ENCODE results near the gene CD99L2.
A peak's percentile ranks its signal among the peaks of the same experiment; 100 is the strongest.

The CD99L2 gene

GRCh38 chrX:150792949-150793527, 105.4 kb downstream of the CD99L2 start:
- no peak for DNase-seq (ENCODE audit: low read depth in 3 of 3)

DNA sequence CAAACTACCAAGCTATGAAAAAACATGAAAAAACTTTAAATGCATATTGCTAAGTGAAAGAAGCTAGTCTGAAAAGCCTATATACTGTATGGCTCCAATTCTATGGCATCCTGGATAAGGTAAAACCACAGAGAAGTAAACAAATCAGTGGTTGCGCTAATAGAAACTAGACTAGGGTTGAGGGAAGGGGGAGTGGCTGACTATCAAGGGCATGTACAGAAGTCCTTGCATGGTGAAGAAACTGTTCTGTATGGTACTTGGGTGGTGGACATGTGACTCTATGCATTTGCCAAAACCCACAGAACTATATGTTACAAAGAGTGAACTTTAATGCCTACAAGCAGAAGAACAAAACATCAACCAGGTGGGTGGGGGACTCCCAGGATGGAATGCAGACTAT, 108.4 kb downstream of the CD99L2 start:
- no peak for DNase-seq (ENCODE audit: low read depth in 3 of 3)

GRCh38 chrX:150781677-150782076, 116.8 kb downstream of the CD99L2 start:
- DNase-seq (ENCODE audit: low read depth in 3 of 3): no peak

DNA sequence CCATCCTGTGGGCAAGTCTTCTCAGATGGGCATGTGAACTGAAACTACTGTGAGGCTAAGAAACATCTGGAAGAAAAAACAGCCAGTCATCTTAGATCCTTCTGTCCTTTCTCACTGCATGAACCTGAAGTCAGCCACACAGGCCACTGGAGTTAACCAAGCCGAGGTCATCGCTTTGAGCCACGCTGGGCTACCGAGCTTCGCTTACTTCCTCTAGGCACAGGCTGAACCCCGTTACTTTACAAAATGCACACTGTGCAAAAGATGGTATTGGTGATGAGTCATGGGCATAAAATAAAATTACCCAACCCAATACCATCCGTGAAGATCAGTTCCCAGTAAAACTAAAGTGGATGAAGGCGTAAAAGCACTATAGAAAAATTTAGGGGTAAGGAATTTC, 119.1 kb downstream of the CD99L2 start:
- no peak for DNase-seq (ENCODE audit: low read depth in 3 of 3)

DNA sequence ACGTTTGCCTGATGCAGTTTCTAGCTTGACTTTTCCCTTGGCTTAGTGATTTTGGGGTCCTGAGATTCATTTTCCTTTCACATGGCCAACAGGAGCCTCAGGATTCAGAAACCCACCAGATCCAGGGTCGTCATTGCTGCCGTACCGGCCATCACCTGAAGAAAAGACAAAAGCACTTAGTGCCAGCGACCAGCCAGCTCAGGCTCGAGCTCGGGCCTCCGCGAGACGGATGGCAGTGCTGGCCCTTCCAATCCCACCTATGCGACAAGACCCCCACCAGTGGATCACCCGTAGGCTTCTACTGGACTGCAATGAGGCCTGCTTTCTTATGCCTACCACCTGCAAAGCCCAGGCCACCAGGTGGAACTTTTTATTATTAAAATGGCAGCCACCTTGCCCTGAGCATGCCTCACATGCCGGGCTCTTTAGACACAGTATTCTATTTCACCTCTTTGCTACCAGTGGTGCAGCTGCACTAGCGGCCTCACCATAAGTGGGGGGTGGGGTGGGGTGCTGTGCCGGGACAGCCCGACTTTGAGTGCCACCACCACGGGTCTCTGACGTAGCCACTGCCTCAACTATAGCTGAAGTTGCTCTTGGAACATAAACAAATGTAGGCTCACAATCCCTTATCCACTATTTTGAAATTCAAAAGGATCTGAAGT, 121.0 kb downstream of the CD99L2 start:
- no peak for DNase-seq (ENCODE audit: low read depth in 3 of 3)

DNA sequence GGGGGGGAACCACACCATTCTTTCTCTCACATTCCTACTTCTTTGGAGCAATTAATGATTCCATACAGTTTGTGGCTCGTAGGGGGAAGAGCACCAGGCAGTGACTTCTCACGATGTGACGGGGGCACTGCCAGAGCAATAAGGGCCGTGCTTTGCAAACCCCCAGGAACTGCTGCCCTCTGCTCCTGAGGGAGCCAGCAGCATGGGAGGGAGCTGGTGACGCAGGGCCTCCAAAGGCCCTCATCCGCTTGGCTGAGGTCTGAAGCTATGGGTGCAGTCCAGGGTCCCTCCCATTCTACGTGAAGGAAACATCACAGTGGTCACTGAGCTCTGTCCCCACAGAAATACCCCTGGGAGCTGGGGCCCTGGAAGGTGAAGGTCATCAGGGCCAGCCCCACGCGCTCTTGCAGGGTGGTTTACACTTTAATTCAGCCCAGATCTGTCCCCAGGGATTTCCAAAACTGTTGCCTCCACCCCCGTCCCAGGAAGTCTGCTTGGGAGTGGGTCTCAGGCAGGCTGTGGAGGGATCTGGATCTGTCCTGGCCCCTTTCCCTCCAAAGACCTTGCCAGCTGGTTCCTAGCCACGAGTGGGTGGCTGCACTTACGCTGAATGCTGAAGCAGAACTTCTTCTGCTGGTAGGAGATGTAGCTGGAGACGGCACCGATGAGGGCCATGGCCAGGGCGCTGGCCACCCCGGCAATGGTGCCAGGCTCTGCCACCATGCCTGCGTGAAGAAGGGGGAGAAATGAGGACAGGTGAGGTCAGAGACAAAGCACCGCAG, 122.7 kb downstream of the CD99L2 start:
- no peak for DNase-seq (ENCODE audit: low read depth in 3 of 3)

DNA sequence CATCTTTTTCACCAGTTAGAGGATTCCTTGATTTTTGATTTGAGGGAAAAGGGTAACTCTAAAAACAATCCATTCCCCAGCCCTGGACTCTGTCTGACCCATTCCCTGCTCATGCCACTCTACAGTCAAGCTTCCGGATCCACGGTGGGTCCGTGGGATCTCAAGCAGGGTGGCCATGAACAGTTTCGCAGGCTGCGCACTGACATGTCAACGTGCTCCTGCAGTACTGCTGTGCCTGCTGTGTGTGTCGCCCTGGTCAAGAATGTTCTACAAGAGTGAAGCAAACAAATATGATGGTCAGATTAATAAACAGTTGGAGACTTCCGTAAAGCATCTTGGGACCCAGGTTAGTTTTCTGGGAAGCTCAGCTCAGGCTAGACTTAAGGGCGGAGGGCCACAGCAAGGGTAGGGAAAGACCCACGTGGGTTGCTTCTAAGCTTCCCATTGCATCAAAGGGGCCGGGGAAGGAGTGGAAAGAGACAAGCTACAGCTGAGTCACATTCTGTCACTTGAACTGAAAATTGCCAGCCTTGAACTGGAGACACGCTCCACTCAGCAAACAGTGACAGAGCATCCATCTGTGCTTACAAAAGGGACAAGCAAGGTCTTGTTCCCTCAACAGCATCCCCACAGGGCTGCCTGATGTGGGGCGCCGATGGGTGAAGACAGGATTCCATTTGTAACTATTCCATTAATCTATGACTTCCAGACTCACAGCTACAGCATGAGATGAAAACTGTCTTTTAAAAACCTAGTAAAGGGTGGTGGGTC, 123.5 kb downstream of the CD99L2 start:
- DNase-seq (ENCODE audit: low read depth in 3 of 3): no peak

DNA sequence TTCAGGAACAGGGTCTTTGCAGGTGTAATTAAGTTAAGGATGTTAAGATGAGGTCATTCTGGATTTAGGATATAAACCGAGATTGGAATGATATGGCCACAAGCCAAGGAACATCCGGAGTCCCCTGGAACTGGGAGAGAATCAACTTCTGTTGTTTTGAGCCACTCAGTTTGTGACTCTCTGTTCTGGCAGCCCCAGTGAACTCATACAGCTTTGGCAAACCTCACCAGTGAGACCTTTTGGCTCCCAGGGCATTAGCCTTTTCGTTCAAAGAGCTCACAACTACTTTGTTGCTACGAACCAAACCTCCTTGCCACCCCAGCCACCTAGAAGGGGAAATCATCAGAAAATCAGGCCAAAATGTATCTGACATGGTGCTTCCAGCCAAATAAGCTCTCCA, 124.8 kb downstream of the CD99L2 start:
- no peak for DNase-seq (ENCODE audit: low read depth in 3 of 3)

DNA sequence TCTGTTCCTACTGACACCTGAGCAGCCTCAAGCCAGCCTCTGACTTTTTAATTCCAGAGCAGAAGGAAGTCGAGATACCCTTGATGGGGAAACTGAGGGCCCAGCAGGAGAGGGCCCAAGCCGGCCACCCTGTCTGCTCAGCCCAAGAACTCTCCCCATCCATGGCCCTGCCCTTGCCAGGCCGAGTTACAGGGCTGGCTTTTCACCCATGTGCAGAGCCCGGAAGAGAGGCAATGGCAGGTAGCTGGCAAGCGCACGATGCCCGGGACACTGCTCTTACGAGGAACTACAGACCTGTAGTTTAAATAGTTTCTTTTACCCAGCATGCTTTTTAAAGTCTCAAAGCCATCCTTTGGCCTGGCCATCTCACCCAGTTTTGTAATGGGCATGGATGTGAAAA, 125.4 kb downstream of the CD99L2 start:
- DNase-seq (ENCODE audit: low read depth in 3 of 3): no peak

DNA sequence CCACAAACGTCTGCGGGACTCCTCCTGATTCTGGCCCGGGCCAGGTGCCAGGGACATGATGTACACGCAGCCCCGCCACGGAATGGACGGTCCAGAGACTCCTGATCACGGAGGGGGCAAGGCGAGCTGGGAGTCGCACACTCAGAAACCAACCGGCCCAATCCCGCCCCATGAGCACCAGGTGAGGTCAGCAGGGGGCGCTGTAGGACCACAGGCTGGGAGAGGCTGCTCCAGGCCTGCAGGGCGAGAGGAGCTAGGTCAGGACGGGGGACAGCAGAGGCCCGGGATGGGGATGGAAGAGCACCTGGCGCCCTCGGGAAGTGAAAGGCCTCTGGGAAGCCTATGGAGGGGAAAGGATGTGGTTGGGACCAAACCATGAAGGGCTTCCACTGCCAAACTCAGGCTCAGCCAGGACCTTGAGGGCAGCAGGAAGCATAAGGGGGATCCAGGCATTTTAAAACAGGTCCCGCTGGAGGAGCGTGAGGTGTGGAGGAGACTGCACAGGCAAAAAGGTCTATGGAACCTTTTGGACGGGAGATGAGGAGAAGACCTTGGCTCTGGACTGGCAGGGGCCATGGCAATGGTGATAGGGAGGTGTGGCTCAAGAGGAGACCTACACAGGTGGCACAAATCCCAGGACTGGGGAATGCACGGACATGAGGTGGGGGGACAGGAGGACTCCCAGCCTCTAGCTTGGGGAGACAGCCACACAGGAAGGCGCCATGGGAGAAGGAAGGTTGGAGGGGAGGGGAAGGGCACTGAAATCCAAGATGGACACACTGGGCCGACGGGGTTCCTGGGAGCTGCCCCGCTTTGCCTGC, 126.1 kb downstream of the CD99L2 start:
- peak; percentile 40 to 60 (median 55) for DNase-seq (ENCODE audit: low read depth in 3 of 3)

DNA sequence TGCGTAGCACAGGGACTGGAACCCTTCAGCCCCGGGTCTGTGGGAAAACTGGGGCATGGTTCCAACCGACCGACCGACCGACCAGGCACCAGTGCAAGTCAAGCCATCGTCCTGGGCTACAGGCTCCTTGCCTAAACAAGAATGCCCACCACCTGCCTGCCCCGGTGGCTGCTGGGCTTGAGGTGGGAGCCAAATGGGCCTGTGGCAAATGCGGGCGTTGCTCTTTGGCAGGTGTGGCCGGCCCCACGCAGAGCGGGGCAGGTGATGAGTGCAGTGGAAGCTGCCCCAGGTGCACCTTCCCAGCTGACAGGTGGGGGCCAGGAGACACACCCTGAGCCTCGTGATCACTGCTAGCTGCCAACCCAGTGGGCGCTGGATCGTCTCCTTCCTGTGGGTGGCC, 127.4 kb downstream of the CD99L2 start:
- no peak for DNase-seq (ENCODE audit: low read depth in 3 of 3)

DNA sequence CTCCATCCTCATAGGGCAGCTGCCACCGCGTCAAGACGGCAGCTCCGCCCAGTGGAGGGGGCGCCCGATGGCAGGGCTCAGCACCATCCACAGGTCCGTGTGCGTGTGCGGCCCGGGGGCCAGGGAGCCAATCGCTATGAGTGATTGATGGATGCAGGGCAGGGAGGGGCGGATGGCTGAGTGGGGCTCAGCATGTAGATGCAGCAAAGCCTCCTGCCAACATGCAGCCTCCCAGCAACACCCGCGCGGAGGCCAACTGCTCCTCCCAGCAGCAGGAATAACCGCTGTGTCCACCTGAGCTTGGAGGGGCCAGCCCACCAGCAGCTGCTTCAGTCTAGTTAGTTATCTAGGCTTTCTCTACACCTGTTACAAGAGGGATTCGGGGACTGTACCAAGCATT, 127.8 kb downstream of the CD99L2 start:
- DNase-seq (ENCODE audit: low read depth in 3 of 3): no peak

- no peak for DNase-seq (ENCODE audit: low read depth in 3 of 3)
Measured at GRCh38 chrX:150769408-150769807, 129.1 kb downstream of the CD99L2 start.

DNA sequence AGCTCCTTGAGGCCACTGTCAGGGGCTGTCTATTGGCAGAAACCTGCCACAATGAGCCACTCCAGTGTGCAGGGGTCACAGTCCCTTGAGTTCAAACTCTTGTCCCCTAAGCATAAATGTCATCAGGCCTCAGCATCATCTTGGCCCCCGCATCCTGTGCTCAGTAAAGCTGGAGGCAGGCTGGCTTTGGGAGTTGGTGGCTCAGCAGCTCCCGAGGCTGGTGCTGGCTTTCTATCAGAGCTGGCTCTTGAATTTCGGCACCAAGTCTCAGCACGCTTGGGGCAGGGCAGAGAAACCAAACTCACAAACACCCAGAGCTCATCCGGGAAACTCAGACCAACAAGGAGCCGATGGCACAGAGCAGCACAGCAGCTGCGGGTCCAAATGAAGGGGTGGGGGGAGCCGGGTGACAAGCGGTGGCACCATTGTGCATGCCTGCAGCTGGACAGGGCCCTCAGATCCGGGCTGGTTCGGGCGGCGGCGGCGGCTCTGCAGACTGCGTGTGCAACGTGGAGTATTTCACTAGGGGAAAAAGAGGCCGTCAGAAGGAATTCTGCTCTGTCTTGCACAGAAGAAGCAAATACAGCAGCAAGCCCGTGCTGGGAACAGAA, 129.8 kb downstream of the CD99L2 start:
- DNase-seq (ENCODE audit: low read depth in 3 of 3): no peak

GRCh38 chrX:150768132-150768485, 130.4 kb downstream of the CD99L2 start:
- no peak for DNase-seq (ENCODE audit: low read depth in 3 of 3)

DNA sequence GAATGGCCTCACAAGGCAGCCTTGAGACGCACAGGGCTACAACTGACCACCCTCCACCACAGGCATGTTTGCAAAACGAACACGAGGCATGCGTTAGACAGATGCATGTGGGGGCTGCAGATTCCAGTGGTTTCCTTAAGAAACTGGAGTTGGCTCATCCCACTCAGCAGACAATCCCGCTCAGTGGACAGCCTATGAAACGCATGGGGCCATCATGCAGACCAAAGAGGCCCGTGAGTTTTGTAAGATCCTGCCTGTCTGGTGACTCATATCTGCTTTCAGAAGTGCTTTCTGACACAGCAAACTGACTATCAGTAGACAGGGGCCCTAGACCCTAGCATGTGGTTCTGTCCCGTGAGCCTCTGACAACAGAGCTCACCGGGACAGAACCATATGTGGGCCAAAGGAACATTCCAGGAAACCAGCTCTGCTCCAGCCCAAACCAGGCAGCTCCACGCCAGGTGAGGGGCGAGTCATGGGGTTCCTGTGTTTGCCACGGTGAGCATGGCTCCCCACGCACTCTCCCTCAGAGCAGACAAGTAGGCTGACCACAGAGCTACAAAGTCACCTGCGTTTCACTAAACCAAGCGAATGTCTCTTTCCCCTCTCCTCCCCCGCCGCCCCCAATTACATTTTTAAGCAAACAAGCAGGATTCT, 130.9 kb downstream of the CD99L2 start:
- DNase-seq (ENCODE audit: low read depth in 3 of 3): no peak

GRCh38 chrX:150767045-150767395, 131.4 kb downstream of the CD99L2 start:
- DNase-seq (ENCODE audit: low read depth in 3 of 3): no peak

DNA sequence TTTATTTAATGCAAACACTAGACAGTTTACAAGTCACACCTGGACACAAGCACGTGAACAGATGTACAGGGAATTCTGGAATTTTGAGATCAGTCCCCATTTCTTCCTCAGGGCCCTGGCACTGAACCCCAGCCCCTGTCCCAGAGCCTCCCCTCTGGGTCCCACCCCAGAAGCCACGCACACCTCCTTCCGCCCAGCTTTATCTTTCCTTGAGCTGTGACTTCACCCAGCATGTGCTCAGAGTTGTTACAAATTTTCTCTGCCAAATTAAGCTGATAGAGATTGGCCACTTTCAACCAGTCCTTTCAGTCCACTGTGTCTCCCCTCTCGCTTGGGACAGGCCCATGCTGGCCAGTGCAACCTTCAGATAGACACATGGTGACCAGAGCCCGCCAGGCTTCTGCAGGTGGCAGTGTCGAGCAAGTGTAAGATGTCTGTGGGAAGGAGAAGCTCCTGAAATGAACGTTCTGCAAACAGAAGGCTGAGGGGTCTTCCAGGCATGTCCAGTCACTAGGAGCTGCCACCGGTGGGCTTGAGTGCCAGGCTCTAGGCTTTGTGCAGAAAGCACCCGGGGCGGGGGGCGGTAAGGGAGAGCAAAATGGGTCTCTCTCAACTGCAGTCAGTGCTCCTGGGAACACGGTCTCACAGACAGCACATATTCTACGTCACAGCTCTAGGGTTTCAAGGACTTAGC, 132.0 kb downstream of the CD99L2 start:
- no peak for DNase-seq (ENCODE audit: low read depth in 3 of 3)

GRCh38 chrX:150765782-150766350, 132.6 kb downstream of the CD99L2 start:
- DNase-seq (ENCODE audit: low read depth in 3 of 3): no peak

- no peak for DNase-seq (ENCODE audit: low read depth in 3 of 3)
Measured at GRCh38 chrX:150765237-150765636, 133.2 kb downstream of the CD99L2 start.
